Spleen (tissue), 7 donors: ENCODE results near the gene IL13RA1.

Experiments
- CTCF ChIP-seq, 11 experiments: fragments of 200-600 bp in 7 of 11; fragments of 450-650 bp in 4 of 11; sonication (generic) in 4 of 11; IDR thresholded peaks in 8 of 11; conservative IDR thresholded peaks in 3 of 11; 1 replicate in 7 of 11; 2 replicates in 4 of 11; pipeline versions ENCODE4 v1.4.0 to v1.8.0; 2016 to 2021; ENCODE audit warnings: antibody characterized with exemption in 11 of 11, inconsistent platforms in 4 of 11, mild to moderate bottlenecking in 1 of 11
- POLR2A ChIP-seq, 3 donors: fragments of 450-650 bp; IDR thresholded peaks; one replicate each; pipeline ENCODE4 v1.5.1; 2017; ENCODE audit warnings: antibody characterized with exemption in 3 of 3, mild to moderate bottlenecking in 1 of 3
- POLR2AphosphoS5 ChIP-seq, 3 donors: sonication (generic); formaldehyde crosslinking; IDR thresholded peaks; one replicate each; pipeline ENCODE4 v1.5.1; 2017; ENCODE audit warnings: antibody characterized with exemption in 3 of 3
- donor health status: DM: no; HTN: no; CAD: no; lungs with moderate emphysema.
- donor health status: DM: no; HTN: no; CAD: no.
- donor health status: DM: no; HTN: no; CAD: no.

GRCh38 chrX:118693843-118694242 lies 33.6 kb upstream of the IL13RA1 start:
- TF ChIP-seq CTCF (IDR thresholded peaks at IDR 0.05 in 8 of 11, conservative IDR thresholded peaks at IDR 0.05 in 3 of 11) (no peak), POLR2AphosphoS5 (IDR thresholded peaks at IDR 0.05) (no peak), POLR2A (IDR thresholded peaks at IDR 0.05) (no peak)
